Smooth muscle cell (in vitro differentiated cells): ENCODE measurements around the gene IFI16. TPM values are rescaled to one million over a fixed set of nuclear protein-coding genes. Genes with fewer than 3 reads are reported as not detected.
"Not testable (repeated sequence)": the region's sequence is repeated elsewhere in the genome, so short reads cannot be mapped to it uniquely, and the experiment has no call there.

Experiments used
- DNase-seq: peaks from one replicate; lab custom pipeline; 2025; ENCODE audit not compliant: unreplicated experiment; lab: John Stamatoyannopoulos, UW
- H2AFZ ChIP-seq: fragments of 200-600 bp; sonication (generic); 2 replicates; pipeline ENCODE4 v1.6.0; 2016; ENCODE audit warnings: antibody characterized with exemption, low read depth, mild to moderate bottlenecking
- H3F3A ChIP-seq: fragments of 200-600 bp; sonication (generic); 2 replicates; pipeline ENCODE4 v1.6.0; 2017; ENCODE audit warnings: antibody characterized with exemption, low read depth
- H3K27ac ChIP-seq: fragments of 200-600 bp; sonication (generic); 2 replicates; pipeline ENCODE4 v1.5.1; 2016; ENCODE audit warnings: low read depth, mild to moderate bottlenecking
- H3K27me3 ChIP-seq: fragments of 200-600 bp; sonication (generic); 2 replicates; pipeline ENCODE4 v1.6.1; 2016; ENCODE audit warnings: low read depth, mild to moderate bottlenecking
- H3K36me3 ChIP-seq: fragments of 200-600 bp; sonication (generic); 2 replicates; pipeline ENCODE4 v1.5.1; 2016; ENCODE audit warnings: low read depth
- H3K4me1 ChIP-seq: fragments of 200-600 bp; sonication (generic); 2 replicates; pipeline ENCODE4 v1.5.1; 2016; ENCODE audit warnings: low read depth
- H3K4me2 ChIP-seq: fragments of 200-600 bp; sonication (generic); 2 replicates; pipeline ENCODE4 v1.6.0; 2016; ENCODE audit warnings: mild to moderate bottlenecking
- H3K4me3 ChIP-seq: fragments of 200-600 bp; sonication (generic); 2 replicates; pipeline ENCODE4 v1.5.1; 2016; ENCODE audit warnings: mild to moderate bottlenecking
- H3K79me2 ChIP-seq: fragments of 200-600 bp; sonication (generic); 2 replicates; pipeline ENCODE4 v1.6.0; 2016; ENCODE audit warnings: low read depth, mild to moderate bottlenecking
- H3K9ac ChIP-seq: fragments of 200-600 bp; sonication (generic); 2 replicates; pipeline ENCODE4 v1.6.0; 2016; ENCODE audit warnings: low read depth
- H3K9me3 ChIP-seq: fragments of 200-600 bp; sonication (generic); replicated peaks from 2 replicates; pipeline ENCODE4 v1.5.1; 2016; ENCODE audit warnings: low read depth
- H4K20me1 ChIP-seq: fragments of 200-600 bp; sonication (generic); 2 replicates; pipeline ENCODE4 v1.6.0; 2016; ENCODE audit warnings: low read depth
- WGBS: methylation state at CpG from one replicate; pipeline ENCODE4 v1.1.7; 2016; ENCODE audit warnings: low lambda C conversion rate; 5-methylcytosine and 5-hydroxymethylcytosine counted together
- polyA plus RNA-seq: library from polyadenylated mRNA; unstranded; fragments of >200 nt; fragmentation: Nextera tagmentation; extraction: Ambion mirVana; gene quantifications from 2 replicates; pipeline ENCODE4 v1.2.1, GENCODE V29; 2016
- total RNA-seq: library from RNA; depleted of rRNA; stranded (reverse); fragments of >200 nt; gene quantifications from 2 replicates; pipeline ENCODE4 v1.2.3, GENCODE V29; 2014
- TF ChIP-seq, protein P1 (sequence below): fragments of 200-600 bp; sonication (generic); IDR thresholded peaks from 2 replicates; pipeline ENCODE4 v1.5.1; 2017; ENCODE audit warnings: borderline replicate concordance, mild to moderate bottlenecking, antibody characterized with exemption; ENCODE audit not compliant: insufficient read depth, poor library complexity, severe bottlenecking

The IFI16 gene
- total and polyA plus RNA-seq, 2 experiments from 2014 or later, result 92.1 to 114 TPM

DNA sequence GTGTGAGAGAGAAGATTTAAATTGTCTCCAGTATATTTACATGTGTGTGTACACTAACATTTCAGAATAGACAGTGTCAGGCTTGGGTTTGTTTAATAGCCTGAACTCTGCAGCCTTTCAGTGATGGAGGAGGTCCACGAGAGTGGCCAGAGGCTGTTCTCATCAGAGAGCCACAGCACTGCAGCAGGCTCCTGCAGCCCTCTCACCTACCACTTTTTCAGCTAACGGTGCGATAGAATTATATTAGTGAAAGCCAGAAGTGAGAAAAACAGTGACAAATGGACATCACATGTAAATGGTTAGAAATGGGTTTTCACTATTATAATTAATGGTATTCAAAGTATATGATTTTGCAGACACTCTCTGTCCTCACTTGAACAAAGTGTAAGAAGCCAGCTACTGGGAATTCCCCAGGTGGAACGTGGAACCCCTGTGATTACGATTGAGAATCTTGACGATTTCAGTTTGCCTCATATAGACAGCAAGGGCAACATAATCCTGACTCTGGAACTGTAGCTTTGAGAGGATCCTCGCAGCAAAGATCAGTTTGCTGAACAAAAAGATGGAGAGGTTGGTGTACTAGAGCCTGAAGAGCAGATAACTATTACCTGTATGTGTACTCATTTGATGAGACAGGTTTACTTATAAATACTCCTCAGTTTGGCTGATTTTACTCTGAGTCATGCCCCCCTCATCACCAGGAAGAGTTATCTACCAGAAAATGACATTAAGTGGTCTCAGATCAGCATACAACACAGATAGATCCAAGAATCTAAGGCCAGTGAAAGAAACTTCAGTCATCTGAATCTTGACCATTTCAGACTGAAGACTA is 31.4 kb downstream of the IFI16 start:
- no peaks in the 10 kb centered on the region for H3F3A ChIP-seq
- no peak overlapping the region for H3K4me2 ChIP-seq
- H3K9me3 ChIP-seq, result no peaks in the 10 kb centered on the region
- no peak overlapping the region for H3K27ac ChIP-seq
- H3K4me3 ChIP-seq, result no peak overlapping the region
- no peak overlapping the region for H3K9ac ChIP-seq
- peaks cover 12% of the 10 kb centered on the region for H4K20me1 ChIP-seq
- no peaks in the 10 kb centered on the region for H3K27me3 ChIP-seq
- peaks cover 9% of the 10 kb centered on the region for H3K79me2 ChIP-seq
- WGBS, result 93% methylated on average over 7 of the region's 7 CpGs
- TF ChIP-seq, protein P1, sequence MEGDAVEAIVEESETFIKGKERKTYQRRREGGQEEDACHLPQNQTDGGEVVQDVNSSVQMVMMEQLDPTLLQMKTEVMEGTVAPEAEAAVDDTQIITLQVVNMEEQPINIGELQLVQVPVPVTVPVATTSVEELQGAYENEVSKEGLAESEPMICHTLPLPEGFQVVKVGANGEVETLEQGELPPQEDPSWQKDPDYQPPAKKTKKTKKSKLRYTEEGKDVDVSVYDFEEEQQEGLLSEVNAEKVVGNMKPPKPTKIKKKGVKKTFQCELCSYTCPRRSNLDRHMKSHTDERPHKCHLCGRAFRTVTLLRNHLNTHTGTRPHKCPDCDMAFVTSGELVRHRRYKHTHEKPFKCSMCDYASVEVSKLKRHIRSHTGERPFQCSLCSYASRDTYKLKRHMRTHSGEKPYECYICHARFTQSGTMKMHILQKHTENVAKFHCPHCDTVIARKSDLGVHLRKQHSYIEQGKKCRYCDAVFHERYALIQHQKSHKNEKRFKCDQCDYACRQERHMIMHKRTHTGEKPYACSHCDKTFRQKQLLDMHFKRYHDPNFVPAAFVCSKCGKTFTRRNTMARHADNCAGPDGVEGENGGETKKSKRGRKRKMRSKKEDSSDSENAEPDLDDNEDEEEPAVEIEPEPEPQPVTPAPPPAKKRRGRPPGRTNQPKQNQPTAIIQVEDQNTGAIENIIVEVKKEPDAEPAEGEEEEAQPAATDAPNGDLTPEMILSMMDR, result no peak
- peaks cover 25% of the 10 kb centered on the region for H3K36me3 ChIP-seq
- DNase-seq, result no peak
- no peak overlapping the region for H2AFZ ChIP-seq
- no peaks in the 10 kb centered on the region for H3K4me1 ChIP-seq

DNA sequence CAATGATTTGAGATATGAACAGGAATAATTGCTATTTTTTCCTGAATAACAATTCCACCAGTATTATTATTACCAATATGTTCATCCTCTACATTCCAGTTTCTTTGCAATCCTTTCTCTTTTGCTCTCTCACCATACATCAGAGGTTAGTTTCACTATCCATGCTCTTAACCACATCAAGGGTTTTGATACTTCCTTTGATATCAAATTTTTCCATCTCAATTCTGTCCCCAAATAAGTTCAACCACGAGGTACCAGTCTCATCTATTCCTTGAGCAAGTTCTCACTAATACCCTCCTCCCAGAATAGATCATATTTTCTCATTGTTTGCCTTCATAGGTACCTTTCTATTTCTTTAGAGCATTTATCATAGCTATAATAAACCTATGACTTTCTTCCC is 36.8 kb downstream of the IFI16 start:
- DNase-seq, H3K9me3 ChIP-seq, H3K4me3 ChIP-seq, H3K9ac ChIP-seq, H3F3A ChIP-seq, H4K20me1 ChIP-seq, H3K27me3 ChIP-seq, H3K79me2 ChIP-seq, H2AFZ ChIP-seq, H3K4me1 ChIP-seq, H3K27ac ChIP-seq, H3K4me2 ChIP-seq: not testable (repeated sequence)
- 92% methylated on average over 1 of the region's 1 CpG for WGBS
- H3K36me3 ChIP-seq, result peaks cover 19% of the 10 kb centered on the region

DNA sequence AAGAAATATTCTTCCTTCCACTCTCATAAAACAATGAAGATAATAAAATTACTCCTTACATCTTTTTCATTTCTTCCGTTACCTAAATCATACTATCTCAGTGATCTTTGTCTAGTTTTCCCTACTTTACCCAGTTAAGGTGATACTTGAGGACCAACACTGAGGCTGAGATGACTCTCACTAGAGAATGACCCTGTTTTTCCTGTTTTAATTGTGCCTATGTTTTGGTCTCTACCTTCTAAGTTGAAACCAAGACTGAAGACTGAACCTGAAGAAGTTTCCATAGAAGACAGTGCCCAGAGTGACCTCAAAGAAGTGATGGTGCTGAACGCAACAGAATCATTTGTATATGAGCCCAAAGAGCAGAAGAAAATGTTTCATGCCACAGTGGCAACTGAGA is 41.7 kb downstream of the IFI16 start:
- TF ChIP-seq, protein P1, result no peak
- DNase-seq, result no peak
- no peaks in the 10 kb centered on the region for H4K20me1 ChIP-seq
- H3K36me3 ChIP-seq, result peaks cover 30% of the 10 kb centered on the region
- no peaks in the 10 kb centered on the region for H3K27me3 ChIP-seq
- H3K4me1 ChIP-seq, result peaks cover 4% of the 10 kb centered on the region
- no peak overlapping the region for H3K4me2 ChIP-seq
- no peak overlapping the region for H3K9ac ChIP-seq
- no peaks in the 10 kb centered on the region for H3K9me3 ChIP-seq
- WGBS, result 97% methylated on average over 2 of the region's 2 CpGs
- H3K79me2 ChIP-seq, result no peaks in the 10 kb centered on the region
- H2AFZ ChIP-seq, result no peak overlapping the region
- H3K27ac ChIP-seq, result no peak overlapping the region
- H3K4me3 ChIP-seq, result no peak overlapping the region
- H3F3A ChIP-seq, result no peaks in the 10 kb centered on the region

DNA sequence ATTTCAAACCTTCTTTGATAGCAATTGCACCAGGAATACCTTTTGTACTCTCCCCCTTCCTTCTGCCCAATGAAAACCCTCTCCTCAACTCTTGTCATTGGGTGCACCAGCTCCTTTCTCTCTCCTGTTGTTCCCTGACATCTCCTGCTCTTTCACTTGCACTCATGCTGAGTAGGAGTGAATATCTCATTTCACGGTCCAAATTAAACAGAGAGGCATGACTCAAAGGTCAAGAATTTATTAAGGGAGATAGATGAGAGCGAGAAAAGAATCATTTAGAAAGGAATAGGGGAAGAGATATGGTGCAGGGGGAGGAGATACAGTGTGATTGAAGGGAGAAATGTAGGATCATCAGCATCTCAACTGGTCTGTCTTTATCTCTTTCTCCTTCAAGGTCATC is 44.7 kb downstream of the IFI16 start:
- no peaks in the 10 kb centered on the region for H3K79me2 ChIP-seq
- peaks cover 4% of the 10 kb centered on the region for H3K4me1 ChIP-seq
- H2AFZ ChIP-seq, result no peak overlapping the region
- WGBS, result 21% methylated on average over 2 of the region's 2 CpGs
- H4K20me1 ChIP-seq, result no peaks in the 10 kb centered on the region
- H3K4me3 ChIP-seq, result no peak overlapping the region
- no peak overlapping the region for H3K27ac ChIP-seq
- TF ChIP-seq, protein P1, result no peak
- peaks cover 30% of the 10 kb centered on the region for H3K36me3 ChIP-seq
- DNase-seq, result no peak
- H3K27me3 ChIP-seq, result no peaks in the 10 kb centered on the region
- no peaks in the 10 kb centered on the region for H3F3A ChIP-seq
- H3K9ac ChIP-seq, result no peak overlapping the region
- H3K9me3 ChIP-seq, result no peaks in the 10 kb centered on the region
- H3K4me2 ChIP-seq, result peak overlapping the region; percentile 1
